ENCODE results near the gene SMAD3. TPM values are rescaled to one million over a fixed set of nuclear protein-coding genes. Genes with fewer than 3 reads are reported as not detected.

SMAD3 gene
- total RNA-seq, 3 donors from 2014 or later = 38.5 to 76.3 (median 44.9) TPM

DNA sequence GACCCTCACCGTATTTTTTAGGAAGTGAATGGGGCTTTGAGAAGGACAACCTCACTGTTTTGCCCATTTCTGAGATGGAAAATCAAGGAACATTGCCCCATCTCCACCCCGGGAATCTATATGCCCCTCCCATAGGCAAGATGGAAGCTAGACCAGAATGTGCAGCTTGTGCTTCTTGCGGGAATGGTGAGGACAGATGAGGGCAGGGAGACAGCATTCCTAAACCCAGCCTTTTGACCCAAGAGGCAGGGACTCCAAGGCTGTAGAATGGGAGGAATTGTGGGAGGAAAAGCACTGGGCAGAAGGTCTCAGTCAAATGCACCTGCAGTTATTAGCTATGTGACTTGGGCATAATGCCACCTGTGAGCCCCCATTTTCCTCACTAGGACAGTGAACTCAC lies 66.9 kb downstream of the SMAD3 start:
- DNase-seq (no peak), ATAC-seq (no peak)
- intact Hi-C loops (cut with DNase I, micrococcal nuclease) = no loop called here
- Histone ChIP-seq H3K36me3 (ENCODE audit: low read depth) (no peaks in the 10 kb centered on the region), H3K4me1 (ENCODE audit: low read depth) (peaks cover 24% of the 10 kb centered on the region), H3K4me3 (no peak overlapping the region), H3K9me3 (no peaks in the 10 kb centered on the region)
- TF ChIP-seq, protein P1, sequence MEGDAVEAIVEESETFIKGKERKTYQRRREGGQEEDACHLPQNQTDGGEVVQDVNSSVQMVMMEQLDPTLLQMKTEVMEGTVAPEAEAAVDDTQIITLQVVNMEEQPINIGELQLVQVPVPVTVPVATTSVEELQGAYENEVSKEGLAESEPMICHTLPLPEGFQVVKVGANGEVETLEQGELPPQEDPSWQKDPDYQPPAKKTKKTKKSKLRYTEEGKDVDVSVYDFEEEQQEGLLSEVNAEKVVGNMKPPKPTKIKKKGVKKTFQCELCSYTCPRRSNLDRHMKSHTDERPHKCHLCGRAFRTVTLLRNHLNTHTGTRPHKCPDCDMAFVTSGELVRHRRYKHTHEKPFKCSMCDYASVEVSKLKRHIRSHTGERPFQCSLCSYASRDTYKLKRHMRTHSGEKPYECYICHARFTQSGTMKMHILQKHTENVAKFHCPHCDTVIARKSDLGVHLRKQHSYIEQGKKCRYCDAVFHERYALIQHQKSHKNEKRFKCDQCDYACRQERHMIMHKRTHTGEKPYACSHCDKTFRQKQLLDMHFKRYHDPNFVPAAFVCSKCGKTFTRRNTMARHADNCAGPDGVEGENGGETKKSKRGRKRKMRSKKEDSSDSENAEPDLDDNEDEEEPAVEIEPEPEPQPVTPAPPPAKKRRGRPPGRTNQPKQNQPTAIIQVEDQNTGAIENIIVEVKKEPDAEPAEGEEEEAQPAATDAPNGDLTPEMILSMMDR (IDR thresholded peaks at IDR 0.05) = no peak

DNA sequence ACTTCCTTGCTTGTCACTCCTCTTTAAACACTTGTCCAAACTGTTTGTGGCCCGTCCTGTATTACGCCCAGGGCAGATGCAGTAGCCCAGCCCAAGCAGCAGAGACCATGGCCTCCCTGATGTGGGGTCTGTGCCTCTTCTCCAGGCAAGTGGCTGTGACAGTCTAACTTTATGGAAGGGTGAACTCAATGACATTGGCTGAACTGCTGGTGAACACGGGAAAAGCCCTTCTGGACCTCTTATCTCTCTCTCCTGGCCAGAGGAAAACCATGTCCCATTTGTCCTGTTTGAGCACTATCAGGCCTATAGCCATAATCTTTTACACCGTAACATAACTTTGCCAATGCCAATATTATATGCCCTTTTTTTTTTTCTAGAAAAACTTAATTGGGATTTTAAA lies 67.6 kb downstream of the SMAD3 start:
- no peaks in the 10 kb centered on the region for H3K9me3 ChIP-seq
- no peak overlapping the region for H3K4me3 ChIP-seq
- intact Hi-C loops (cut with DNase I, micrococcal nuclease) = no loop called here
- H3K36me3 ChIP-seq (ENCODE audit: low read depth) = no peaks in the 10 kb centered on the region
- ATAC-seq (no peak), DNase-seq (no peak)
- TF ChIP-seq, protein P1 (IDR thresholded peaks at IDR 0.05) = no peak
- H3K4me1 ChIP-seq (ENCODE audit: low read depth) = peaks cover 24% of the 10 kb centered on the region

DNA sequence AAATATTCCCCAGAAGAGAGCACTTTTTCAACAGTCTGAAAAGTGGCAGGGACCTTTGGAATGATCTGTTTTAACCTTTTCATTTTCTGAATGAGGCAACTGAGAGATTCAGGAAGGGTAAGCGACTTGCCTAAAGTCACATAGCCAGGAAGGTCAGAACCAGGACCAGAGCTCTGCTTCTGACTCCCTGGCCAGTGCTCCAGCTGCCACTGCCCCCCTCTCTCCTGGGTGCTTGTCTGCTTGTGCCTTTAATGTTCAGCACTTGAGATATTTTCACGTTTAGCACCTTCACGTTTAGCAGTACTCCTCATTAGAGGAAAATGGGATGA lies 68.3 kb downstream of the SMAD3 start:
- ATAC-seq (no peak), DNase-seq (no peak)
- TF ChIP-seq, protein P1 (IDR thresholded peaks at IDR 0.05) = no peak
- peaks cover 24% of the 10 kb centered on the region for H3K4me1 ChIP-seq (ENCODE audit: low read depth)
- no peaks in the 10 kb centered on the region for H3K36me3 ChIP-seq (ENCODE audit: low read depth)
- H3K9me3 ChIP-seq = no peaks in the 10 kb centered on the region
- H3K4me3 ChIP-seq = no peak overlapping the region
- intact Hi-C loops (cut with DNase I, micrococcal nuclease) = no loop called here

DNA sequence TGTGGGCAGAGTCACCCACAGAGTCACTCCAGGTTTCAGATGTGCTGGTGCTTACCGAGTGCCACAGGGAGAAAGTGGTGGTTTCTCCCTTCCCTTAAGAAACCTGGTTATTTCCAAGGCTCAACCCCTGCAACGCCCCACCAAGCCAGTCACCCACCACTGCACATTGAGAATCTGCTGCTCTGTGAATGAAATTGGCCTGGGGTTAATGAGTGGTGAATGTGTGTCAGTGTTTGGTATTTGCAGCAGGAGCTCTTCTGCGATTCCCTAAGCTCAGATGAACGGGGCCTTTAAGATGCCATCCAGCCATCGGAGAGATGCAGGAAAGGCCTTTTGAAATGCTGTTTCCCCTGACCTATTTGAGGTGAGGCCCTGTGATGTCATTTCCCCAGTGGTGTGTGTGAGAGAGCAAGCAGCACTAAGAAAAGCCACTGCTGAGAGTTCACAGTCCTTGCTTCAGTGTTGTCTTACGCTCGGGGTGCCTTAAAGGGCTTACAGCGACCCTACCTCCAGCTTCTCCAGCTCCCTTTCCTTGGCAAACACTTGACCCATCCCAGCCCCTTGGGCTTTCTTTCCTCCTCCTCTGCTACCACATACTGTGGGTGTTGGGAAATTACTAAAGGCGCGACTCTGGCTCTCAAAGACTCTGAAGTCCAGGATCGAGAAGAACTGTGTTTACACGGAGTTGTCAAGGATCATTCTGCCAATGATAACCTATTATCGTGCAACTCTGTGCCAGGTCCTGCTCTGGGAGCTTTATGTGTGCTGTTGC lies 68.9 kb downstream of the SMAD3 start:
- ATAC-seq = peak; percentile 76

DNA sequence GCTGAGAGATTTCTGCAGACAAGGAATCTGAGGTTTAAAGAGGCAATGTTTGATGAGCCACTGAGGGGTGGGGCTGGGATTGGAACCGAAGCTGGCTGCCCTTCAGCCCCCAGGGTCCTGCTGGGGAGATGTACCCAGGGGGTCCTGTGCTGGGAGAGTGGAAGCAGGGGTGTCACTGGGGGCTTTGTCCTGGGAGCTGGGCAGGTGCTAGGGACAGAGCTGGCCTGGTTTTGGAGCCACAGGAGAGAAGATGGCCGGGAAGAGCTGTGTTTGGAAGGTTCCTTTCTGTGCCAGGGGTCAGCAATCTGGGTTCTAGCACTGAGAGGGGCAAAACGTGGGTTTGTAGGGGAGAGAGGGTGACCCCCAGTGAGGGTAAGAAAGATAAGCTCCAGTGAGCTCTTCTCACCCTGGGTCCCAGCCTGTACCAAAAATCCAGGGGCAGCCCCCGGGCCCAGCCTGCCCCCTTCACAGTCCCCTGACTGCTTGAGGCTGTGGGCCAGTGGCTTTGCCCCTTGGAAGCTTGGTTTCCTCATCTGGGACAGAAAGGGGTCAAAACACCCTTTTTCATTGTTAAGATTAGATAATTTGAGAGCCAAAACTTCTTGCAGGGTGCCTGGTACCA lies 69.6 kb downstream of the SMAD3 start:
- Histone ChIP-seq H3K9me3 (no peaks in the 10 kb centered on the region), H3K36me3 (ENCODE audit: low read depth) (no peaks in the 10 kb centered on the region), H3K4me1 (ENCODE audit: low read depth) (peaks cover 24% of the 10 kb centered on the region), H3K4me3 (no peak overlapping the region)
- ATAC-seq (peak; percentile 19), DNase-seq (no peak)
- intact Hi-C loops (cut with DNase I, micrococcal nuclease) = no loop called here
- TF ChIP-seq, protein P1 (IDR thresholded peaks at IDR 0.05) = no peak

More for the DNA sequence above, 68.9 kb downstream of the SMAD3 start:
- Histone ChIP-seq H3K9me3 (no peaks in the 10 kb centered on the region), H3K36me3 (ENCODE audit: low read depth) (no peaks in the 10 kb centered on the region), H3K4me3 (no peak overlapping the region), H3K4me1 (ENCODE audit: low read depth) (peaks cover 24% of the 10 kb centered on the region)
- TF ChIP-seq, protein P1 (IDR thresholded peaks at IDR 0.05) = no peak
- peak in 1 of 3 donors; percentile 59 for DNase-seq
- intact Hi-C loops (cut with DNase I, micrococcal nuclease) = no loop called here

Data from mucosa of descending colon (tissue), 3 donors.